Neutrophil (primary cell): ENCODE results near the gene BRIP1.

Experiments used
- H3K27ac ChIP-seq: fragments of 200-600 bp; sonication (generic); 2 replicates; pipeline ENCODE4 v1.5.1; 2016; ENCODE audit warnings: mild to moderate bottlenecking, moderate library complexity
- H3K27me3 ChIP-seq: fragments of 200-600 bp; sonication (generic); 2 replicates; pipeline ENCODE4 v1.6.0; 2016; ENCODE audit warnings: mild to moderate bottlenecking
- H3K36me3 ChIP-seq: fragments of 200-600 bp; sonication (generic); 2 replicates; pipeline ENCODE4 v1.5.1; 2017
- H3K4me1 ChIP-seq, 2 experiments: fragments of 200-600 bp in 1 of 2; sonication (generic) in 1 of 2; 1 replicate in 1 of 2; 2 replicates in 1 of 2; pipeline versions ENCODE4 v1.5.1 to v1.6.1; 2013 to 2016; ENCODE audit warnings: low read depth in 1 of 2, low read length in 1 of 2, mild to moderate bottlenecking in 1 of 2, moderate library complexity in 1 of 2; ENCODE audit not compliant: control insufficient read depth in 1 of 2, insufficient read depth in 1 of 2
- H3K4me3 ChIP-seq, 2 experiments: fragments of 200-600 bp in 1 of 2; sonication (generic) in 1 of 2; 1 replicate in 1 of 2; 2 replicates in 1 of 2; pipeline ENCODE4 v1.5.1; 2013 to 2016; ENCODE audit warnings: low read depth in 1 of 2, low read length in 1 of 2, mild to moderate bottlenecking in 1 of 2, moderate library complexity in 1 of 2
- H3K9me3 ChIP-seq: fragments of 200-600 bp; sonication (generic); 2 replicates; pipeline ENCODE4 v1.5.1; 2016
- TF ChIP-seq, protein P1 (sequence below): fragments of 200-600 bp; sonication (generic); IDR thresholded peaks from 2 replicates; pipeline ENCODE4 v1.5.1; 2016; ENCODE audit warnings: antibody characterized with exemption

The BRIP1 gene

DNA sequence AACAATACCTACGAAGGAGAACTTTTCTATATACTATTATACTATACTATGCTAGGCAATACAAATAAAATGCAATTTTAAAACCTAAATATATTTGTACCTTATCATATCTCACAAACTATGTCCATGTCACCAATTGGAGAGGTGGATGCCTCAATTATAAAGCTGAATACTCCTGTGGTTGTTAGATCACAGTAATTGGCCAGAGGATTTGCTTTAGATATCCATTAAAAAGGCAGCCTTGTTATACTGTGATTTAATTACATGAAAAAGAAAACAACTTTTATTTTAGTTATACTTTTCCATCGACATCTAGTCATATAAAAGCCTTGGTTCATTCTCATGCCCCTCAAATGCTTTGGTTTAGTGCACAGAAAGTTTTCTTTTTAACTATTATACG is 129.3 kb downstream of the BRIP1 start:
- TF ChIP-seq, protein P1, sequence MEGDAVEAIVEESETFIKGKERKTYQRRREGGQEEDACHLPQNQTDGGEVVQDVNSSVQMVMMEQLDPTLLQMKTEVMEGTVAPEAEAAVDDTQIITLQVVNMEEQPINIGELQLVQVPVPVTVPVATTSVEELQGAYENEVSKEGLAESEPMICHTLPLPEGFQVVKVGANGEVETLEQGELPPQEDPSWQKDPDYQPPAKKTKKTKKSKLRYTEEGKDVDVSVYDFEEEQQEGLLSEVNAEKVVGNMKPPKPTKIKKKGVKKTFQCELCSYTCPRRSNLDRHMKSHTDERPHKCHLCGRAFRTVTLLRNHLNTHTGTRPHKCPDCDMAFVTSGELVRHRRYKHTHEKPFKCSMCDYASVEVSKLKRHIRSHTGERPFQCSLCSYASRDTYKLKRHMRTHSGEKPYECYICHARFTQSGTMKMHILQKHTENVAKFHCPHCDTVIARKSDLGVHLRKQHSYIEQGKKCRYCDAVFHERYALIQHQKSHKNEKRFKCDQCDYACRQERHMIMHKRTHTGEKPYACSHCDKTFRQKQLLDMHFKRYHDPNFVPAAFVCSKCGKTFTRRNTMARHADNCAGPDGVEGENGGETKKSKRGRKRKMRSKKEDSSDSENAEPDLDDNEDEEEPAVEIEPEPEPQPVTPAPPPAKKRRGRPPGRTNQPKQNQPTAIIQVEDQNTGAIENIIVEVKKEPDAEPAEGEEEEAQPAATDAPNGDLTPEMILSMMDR = no peak
- Histone ChIP-seq H3K36me3 (peaks cover 10% of the 10 kb centered on the region), H3K27ac (no peak overlapping the region)

DNA sequence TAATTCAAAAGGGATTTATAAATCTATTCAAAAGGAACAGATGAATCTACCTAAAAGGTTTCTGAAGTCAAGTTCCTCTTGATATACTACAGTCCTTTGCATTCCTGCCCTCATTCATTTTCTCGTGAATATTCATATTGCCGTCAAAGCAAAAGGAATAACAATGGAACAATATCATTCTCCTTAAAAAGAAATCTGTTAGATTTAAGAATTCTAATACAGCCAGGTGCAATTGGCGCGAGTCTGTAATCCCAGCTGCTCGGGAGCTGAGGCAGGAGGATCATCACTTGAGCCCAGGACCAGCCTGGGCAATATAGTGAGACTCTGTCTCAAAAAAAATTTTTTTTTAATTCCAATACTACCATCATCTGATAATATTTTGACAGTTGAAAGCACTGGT is 130.3 kb downstream of the BRIP1 start:
- H3K9me3 ChIP-seq = no peaks in the 10 kb centered on the region
- TF ChIP-seq, protein P1 = no peak
- no peaks in the 10 kb centered on the region for H3K27me3 ChIP-seq
- no peak overlapping the region for H3K27ac ChIP-seq
- no peaks in the 10 kb centered on the region for H3K4me1 ChIP-seq
- H3K4me3 ChIP-seq = no peak overlapping the region
- H3K36me3 ChIP-seq = peaks cover 7% of the 10 kb centered on the region

More for the DNA sequence above, 129.3 kb downstream of the BRIP1 start:
- H3K27me3 ChIP-seq = no peaks in the 10 kb centered on the region
- H3K4me1 ChIP-seq = no peaks in the 10 kb centered on the region
- no peaks in the 10 kb centered on the region for H3K9me3 ChIP-seq
- H3K4me3 ChIP-seq = no peak overlapping the region

DNA sequence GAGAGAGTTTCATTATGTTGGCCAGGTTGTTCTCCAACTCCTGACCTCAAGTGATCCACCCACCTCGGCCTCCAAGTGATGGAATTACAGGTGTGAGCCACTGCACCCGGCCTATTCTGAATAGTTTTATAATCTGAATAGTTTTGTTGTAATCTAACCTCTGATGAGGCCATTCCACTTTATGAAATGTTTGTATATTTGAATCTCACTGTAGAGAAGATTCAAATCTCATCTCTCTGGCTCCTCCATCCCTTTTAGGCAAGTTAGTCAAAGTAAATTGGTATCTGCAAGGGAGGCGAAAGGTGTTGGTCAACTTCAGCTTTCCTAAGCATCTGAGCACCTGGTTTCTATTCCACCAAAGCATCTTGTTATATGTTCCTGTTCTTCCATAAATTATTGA is 131.2 kb downstream of the BRIP1 start:
- H3K27ac ChIP-seq = no peak overlapping the region
- H3K4me3 ChIP-seq = no peak overlapping the region
- TF ChIP-seq, protein P1 = no peak
- H3K9me3 ChIP-seq = no peaks in the 10 kb centered on the region
- H3K4me1 ChIP-seq = no peaks in the 10 kb centered on the region
- peaks cover 4% of the 10 kb centered on the region for H3K36me3 ChIP-seq
- H3K27me3 ChIP-seq = no peaks in the 10 kb centered on the region

DNA sequence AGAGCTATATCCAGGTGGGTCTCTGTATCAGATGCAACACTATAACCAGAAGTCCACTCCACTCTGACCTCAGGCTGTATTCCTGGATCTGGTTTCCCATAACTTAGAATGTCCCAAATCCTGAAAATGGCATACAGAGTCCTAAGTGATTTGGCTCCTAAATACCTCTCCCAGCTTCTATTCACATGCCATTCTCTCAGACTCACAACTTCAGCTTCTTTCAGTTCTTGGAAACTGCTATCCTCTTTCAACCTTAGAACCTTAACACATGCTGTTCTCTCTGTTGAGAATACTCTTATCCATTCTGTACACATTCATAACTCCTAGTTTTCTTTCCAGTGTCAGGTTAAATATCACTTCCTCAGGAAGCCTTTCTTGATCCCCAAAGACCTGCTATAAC is 132.0 kb downstream of the BRIP1 start:
- H3K27ac ChIP-seq = no peak overlapping the region
- no peaks in the 10 kb centered on the region for H3K27me3 ChIP-seq
- TF ChIP-seq, protein P1 = no peak
- H3K4me1 ChIP-seq = no peaks in the 10 kb centered on the region
- H3K9me3 ChIP-seq = no peaks in the 10 kb centered on the region
- no peak overlapping the region for H3K4me3 ChIP-seq
- H3K36me3 ChIP-seq = peaks cover 7% of the 10 kb centered on the region

DNA sequence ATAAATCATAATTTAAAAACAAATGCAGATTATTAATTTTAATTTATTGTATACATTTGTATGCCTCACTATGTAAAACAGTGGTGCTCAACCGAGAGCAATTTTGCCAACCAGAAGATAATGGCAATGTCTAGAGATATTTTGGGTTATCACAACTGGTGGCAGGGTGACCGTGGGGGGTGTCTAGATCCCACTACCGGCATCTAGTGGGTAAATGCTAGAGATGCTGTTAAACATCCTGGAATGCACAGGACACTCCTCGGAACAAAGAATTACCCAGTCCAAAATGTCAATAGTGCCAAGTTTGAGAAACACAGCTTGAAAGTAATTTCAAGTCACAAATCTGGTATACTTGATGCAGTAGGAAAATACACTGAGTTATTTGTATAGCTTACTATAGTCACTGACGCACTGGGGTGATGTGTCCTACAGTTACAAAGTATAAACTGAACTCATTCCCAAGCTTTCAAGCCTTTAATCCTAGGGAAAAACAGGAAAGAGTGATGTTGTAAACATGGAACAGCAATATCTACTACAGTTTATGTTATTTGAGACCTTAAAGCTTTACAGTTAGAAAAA is 133.5 kb downstream of the BRIP1 start:
- H3K27me3 ChIP-seq = no peaks in the 10 kb centered on the region
- no peaks in the 10 kb centered on the region for H3K4me1 ChIP-seq
- peaks cover 9% of the 10 kb centered on the region for H3K36me3 ChIP-seq
- no peak overlapping the region for H3K4me3 ChIP-seq
- no peak overlapping the region for H3K27ac ChIP-seq
- H3K9me3 ChIP-seq = no peaks in the 10 kb centered on the region
- TF ChIP-seq, protein P1 = no peak
